Right atrium auricular region (tissue), 2 donors: ENCODE measurements around the gene KCNQ1OT1. TPM values are rescaled to one million over a fixed set of nuclear protein-coding genes. Genes with fewer than 3 reads are reported as not detected.

ENCODE experiments used
- DNase-seq: peaks from one replicate; pipeline ENCODE4 v3.0.0-alpha.2; 2019; ENCODE audit warnings: low spot score
- H3K27ac ChIP-seq, 2 donors: fragments of 200-600 bp; sonication (generic); 1 replicate in 1 of 2; 2 replicates in 1 of 2; pipeline ENCODE4 v1.5.1; 2016 to 2019
- H3K27me3 ChIP-seq, 2 donors: fragments of 200-600 bp; sonication (generic); one replicate each; pipeline versions ENCODE4 v1.5.1 to v1.6.0; 2017 to 2019
- H3K36me3 ChIP-seq: fragments of 200-600 bp; sonication (generic); one replicate; pipeline ENCODE4 v1.5.1; 2016
- H3K4me1 ChIP-seq, 2 donors: fragments of 200-600 bp; sonication (generic); one replicate each; pipeline versions ENCODE4 v1.5.1 to v1.6.0; 2017 to 2019
- H3K4me3 ChIP-seq, 2 donors: fragments of 200-600 bp; sonication (generic); 1 replicate in 1 of 2; 2 replicates in 1 of 2; pipeline ENCODE4 v1.5.1; 2017 to 2019; ENCODE audit warnings: mild to moderate bottlenecking in 1 of 2, moderate library complexity in 1 of 2
- H3K9me3 ChIP-seq, 2 donors: fragments of 200-600 bp; sonication (generic); one replicate each; pipeline ENCODE4 v1.5.1; 2019
- total RNA-seq, 2 donors: library from RNA; depleted of rRNA; stranded (reverse); fragments of >200 nt; gene quantifications; one replicate each; pipeline ENCODE4 v1.1.0, GENCODE V29; 2016
- TF ChIP-seq, protein P1 (sequence below), 2 donors: fragments of 200-600 bp; sonication (generic); IDR thresholded peaks; one replicate each; pipeline ENCODE4 v1.5.1; 2019; ENCODE audit warnings: antibody characterized with exemption in 2 of 2

Gene KCNQ1OT1
- total RNA-seq, 2 donors from 2014 or later: 0.35 to 0.37 TPM

DNA sequence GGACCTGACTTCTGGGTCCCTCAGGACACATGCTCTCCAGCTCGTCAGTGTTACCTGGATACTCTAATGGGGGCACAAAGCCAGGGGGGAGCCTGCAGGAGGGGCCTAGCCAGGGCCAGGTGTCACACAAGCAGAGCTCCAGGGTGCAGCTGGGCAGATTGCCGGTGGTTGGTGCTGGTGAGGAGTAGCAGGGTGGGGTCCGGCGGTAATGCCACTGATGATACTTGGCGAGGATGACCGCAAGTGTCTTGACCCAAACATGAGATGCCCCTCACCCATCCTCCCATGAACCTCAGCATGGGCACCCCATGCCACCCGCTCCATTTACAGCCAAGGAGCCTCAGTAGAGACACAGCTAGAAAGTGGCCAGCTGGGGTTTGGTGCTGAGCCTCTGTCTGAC lies 15.1 kb upstream of the KCNQ1OT1 start:
- Histone ChIP-seq H3K27ac (no peak overlapping the region), H3K4me3 (no peak overlapping the region), H3K27me3 (no peaks in the 10 kb centered on the region), H3K4me1 (peaks cover 0 to 12% of the 10 kb centered on the region in 2 donors), H3K36me3 (no peaks in the 10 kb centered on the region), H3K9me3 (peaks cover 0 to 8% of the 10 kb centered on the region in 2 donors)
- TF ChIP-seq, protein P1, sequence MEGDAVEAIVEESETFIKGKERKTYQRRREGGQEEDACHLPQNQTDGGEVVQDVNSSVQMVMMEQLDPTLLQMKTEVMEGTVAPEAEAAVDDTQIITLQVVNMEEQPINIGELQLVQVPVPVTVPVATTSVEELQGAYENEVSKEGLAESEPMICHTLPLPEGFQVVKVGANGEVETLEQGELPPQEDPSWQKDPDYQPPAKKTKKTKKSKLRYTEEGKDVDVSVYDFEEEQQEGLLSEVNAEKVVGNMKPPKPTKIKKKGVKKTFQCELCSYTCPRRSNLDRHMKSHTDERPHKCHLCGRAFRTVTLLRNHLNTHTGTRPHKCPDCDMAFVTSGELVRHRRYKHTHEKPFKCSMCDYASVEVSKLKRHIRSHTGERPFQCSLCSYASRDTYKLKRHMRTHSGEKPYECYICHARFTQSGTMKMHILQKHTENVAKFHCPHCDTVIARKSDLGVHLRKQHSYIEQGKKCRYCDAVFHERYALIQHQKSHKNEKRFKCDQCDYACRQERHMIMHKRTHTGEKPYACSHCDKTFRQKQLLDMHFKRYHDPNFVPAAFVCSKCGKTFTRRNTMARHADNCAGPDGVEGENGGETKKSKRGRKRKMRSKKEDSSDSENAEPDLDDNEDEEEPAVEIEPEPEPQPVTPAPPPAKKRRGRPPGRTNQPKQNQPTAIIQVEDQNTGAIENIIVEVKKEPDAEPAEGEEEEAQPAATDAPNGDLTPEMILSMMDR (IDR thresholded peaks at IDR 0.05): no peak
- DNase-seq: no peak

DNA sequence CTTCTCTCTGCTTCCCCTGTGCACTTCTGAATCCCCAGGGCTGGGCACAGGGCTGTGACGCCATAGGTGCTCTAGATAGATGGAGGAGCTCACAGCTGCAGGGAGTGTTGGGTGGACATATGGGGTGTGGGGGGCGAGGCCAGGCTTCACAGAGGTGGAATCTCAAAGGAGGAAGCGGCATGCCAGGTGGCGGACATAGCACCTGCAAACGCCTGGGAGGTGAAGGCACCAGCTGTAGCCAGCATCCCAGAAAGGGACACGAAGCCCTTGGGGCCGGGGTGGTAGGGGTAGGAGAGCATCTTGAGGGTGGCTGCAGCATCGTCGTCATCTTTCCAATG lies 14.6 kb upstream of the KCNQ1OT1 start:
- peaks cover 0 to 8% of the 10 kb centered on the region in 2 donors for H3K9me3 ChIP-seq
- H3K27me3 ChIP-seq: no peaks in the 10 kb centered on the region
- TF ChIP-seq, protein P1 (IDR thresholded peaks at IDR 0.05): no peak
- H3K36me3 ChIP-seq: no peaks in the 10 kb centered on the region
- peaks cover 0 to 12% of the 10 kb centered on the region in 2 donors for H3K4me1 ChIP-seq
- no peak overlapping the region for H3K4me3 ChIP-seq
- no peak overlapping the region for H3K27ac ChIP-seq
- no peak for DNase-seq

DNA sequence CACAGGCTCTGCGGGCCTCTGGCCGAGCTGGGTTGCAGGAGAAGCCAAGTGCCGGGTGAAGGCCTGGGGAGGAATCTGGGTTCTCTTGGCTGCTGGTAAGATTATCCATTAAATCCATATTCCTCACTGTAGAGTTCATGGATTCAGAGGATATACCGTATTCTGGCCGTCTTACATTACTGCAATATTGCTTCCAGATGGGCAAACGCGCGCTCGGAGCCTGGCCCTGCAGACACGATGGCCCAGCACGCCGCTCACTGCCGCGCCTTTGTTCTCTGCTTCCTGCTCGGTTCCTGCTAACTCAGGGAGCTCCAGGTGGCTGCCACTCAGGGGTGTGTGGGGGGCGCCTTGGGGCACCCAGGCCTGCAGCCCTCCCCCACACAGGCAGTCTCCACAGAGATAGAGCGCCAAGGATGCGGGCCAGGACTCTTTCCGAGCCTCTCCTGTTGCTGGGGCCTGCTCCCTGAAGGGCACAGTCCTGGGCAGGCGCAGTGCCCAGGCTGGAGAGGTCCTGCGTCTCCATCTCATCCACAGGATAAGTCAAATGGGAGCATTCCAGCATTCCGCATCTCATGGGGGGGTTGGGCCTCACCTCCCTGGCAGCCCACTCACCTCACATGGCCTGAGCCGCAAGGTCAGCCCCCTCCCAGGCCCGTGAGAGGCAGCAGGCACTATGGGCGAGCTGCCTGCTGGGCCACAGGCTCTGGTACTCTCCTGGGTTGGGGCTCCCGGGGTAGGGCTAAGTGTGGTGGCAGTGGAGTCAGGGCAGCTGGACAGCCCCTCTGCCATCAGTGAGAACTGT lies 14.1 kb upstream of the KCNQ1OT1 start:
- Histone ChIP-seq H3K4me1 (peaks cover 0 to 12% of the 10 kb centered on the region in 2 donors), H3K27me3 (no peaks in the 10 kb centered on the region), H3K4me3 (no peak overlapping the region), H3K36me3 (no peaks in the 10 kb centered on the region), H3K9me3 (peaks cover 0 to 8% of the 10 kb centered on the region in 2 donors), H3K27ac (no peak overlapping the region)
- no peak for DNase-seq
- TF ChIP-seq, protein P1 (IDR thresholded peaks at IDR 0.05): no peak

DNA sequence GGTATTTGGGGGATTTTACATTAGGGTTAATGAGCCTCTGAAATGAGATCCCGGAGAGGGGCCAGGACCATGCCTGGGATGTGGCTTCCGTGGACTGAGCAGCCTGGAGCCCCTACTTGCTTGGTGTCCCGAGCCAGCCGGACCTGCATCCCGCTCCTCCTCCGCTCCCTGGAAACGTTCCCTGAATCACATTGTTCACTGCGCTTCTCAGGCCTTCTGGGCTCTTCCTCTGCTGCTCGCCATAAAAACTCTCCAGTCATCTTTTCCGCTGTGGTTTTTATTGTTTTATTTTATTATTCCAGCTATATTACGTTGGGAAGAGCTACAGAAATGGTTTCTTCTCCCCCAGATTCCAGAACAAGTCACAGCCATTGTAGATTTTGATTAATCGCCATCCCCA lies 13.3 kb upstream of the KCNQ1OT1 start:
- TF ChIP-seq, protein P1 (IDR thresholded peaks at IDR 0.05): no peak
- DNase-seq: no peak

DNA sequence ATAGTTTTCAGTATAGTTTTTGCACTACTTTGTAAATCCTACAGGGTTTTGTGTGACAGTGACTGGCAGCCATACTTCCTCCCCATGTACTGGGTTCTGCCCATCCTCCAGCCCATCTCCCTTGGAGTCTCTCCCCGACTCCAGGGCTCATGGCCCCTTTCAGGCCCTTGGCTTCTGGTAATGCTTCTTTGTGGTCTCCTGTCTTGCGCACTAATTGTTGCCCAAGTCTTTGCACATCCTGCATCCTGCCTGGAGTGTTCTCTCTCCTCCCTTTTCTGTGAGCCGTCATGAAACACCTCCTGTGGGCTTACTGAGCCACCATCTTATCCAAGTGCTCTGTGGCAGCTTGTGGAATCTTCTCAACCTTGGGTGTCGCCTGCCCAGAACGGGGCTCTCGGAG lies 11.4 kb upstream of the KCNQ1OT1 start:
- H3K27me3 ChIP-seq: no peaks in the 10 kb centered on the region
- H3K4me1 ChIP-seq: peaks cover 0 to 19% of the 10 kb centered on the region in 2 donors
- no peak overlapping the region for H3K4me3 ChIP-seq
- peaks cover 0 to 8% of the 10 kb centered on the region in 2 donors for H3K9me3 ChIP-seq
- H3K36me3 ChIP-seq: no peaks in the 10 kb centered on the region
- DNase-seq: no peak
- TF ChIP-seq, protein P1 (IDR thresholded peaks at IDR 0.05): no peak
- no peak overlapping the region for H3K27ac ChIP-seq

More for the DNA sequence above, 13.3 kb upstream of the KCNQ1OT1 start:
- no peak overlapping the region for H3K27ac ChIP-seq
- peaks cover 0 to 8% of the 10 kb centered on the region in 2 donors for H3K9me3 ChIP-seq
- no peak overlapping the region for H3K4me3 ChIP-seq
- H3K36me3 ChIP-seq: no peaks in the 10 kb centered on the region
- H3K4me1 ChIP-seq: peaks cover 0 to 19% of the 10 kb centered on the region in 2 donors
- no peaks in the 10 kb centered on the region for H3K27me3 ChIP-seq
